HG02973 (cell line): ENCODE data around the gene SOD1.
"Not testable (repeated sequence)": the region's sequence is repeated elsewhere in the genome, so short reads cannot be mapped to it uniquely, and the experiment has no call there.

ENCODE experiments used
- ATAC-seq: cut with Tn5 transposase; IDR thresholded peaks from one replicate; pipeline ENCODE4 v1.9.1; 2021; ENCODE audit warnings: moderate library complexity; ENCODE audit not compliant: unreplicated experiment

The SOD1 gene

GRCh38 chr21:31654821-31655580 lies 4.5 kb upstream of the SOD1 start:
- not testable (repeated sequence) for ATAC-seq

GRCh38 chr21:31656199-31657095 lies 3.0 kb upstream of the SOD1 start:
- ATAC-seq, result no peak

GRCh38 chr21:31658053-31658452 lies 1.4 kb upstream of the SOD1 start:
- ATAC-seq, result no peak

GRCh38 chr21:31659286-31659535 lies 282 bp upstream of the SOD1 start:
- ATAC-seq, result peak; percentile 18

GRCh38 chr21:31660259-31660565 lies 719 bp downstream of the SOD1 start:
- peak; percentile 25 for ATAC-seq

GRCh38 chr21:31660591-31660990 lies 1.1 kb downstream of the SOD1 start:
- no peak for ATAC-seq

- ATAC-seq, result no peak
Observed at GRCh38 chr21:31663584-31664249, 4.2 kb downstream of the SOD1 start.

GRCh38 chr21:31665397-31665796 lies 5.9 kb downstream of the SOD1 start:
- ATAC-seq, result no peak

GRCh38 chr21:31665869-31666268 lies 6.4 kb downstream of the SOD1 start:
- not testable (repeated sequence) for ATAC-seq

GRCh38 chr21:31666445-31667010 lies 7.0 kb downstream of the SOD1 start:
- ATAC-seq, result no peak

GRCh38 chr21:31667132-31667531 lies 7.6 kb downstream of the SOD1 start:
- no peak for ATAC-seq

- no peak for ATAC-seq
Observed at GRCh38 chr21:31667639-31668038, 8.1 kb downstream of the SOD1 start.

GRCh38 chr21:31668651-31669491 lies 9.4 kb downstream of the SOD1 start:
- no peak for ATAC-seq

GRCh38 chr21:31670070-31670469 lies 10.6 kb downstream of the SOD1 start:
- no peak for ATAC-seq

- no peak for ATAC-seq
Observed at GRCh38 chr21:31671146-31671716, 11.7 kb downstream of the SOD1 start.

- no peak for ATAC-seq
Observed at GRCh38 chr21:31671931-31672330, 12.4 kb downstream of the SOD1 start.

GRCh38 chr21:31673321-31673912 lies 13.9 kb downstream of the SOD1 start:
- ATAC-seq, result no peak

- ATAC-seq, result no peak
Observed at GRCh38 chr21:31675318-31675717, 15.8 kb downstream of the SOD1 start.

- no peak for ATAC-seq
Observed at GRCh38 chr21:31675960-31676359, 16.5 kb downstream of the SOD1 start.

- ATAC-seq, result no peak
Observed at GRCh38 chr21:31677047-31677446, 17.6 kb downstream of the SOD1 start.
